Skeletal muscle tissue (tissue), 4 donors: Measurements from ENCODE around the gene KCNK4. TPM values are rescaled to one million over a fixed set of nuclear protein-coding genes. Genes with fewer than 3 reads are reported as not detected.
A peak's percentile ranks its signal among the peaks of the same experiment; 100 is the strongest.

Source experiments
- H3K27ac ChIP-seq: one replicate; pipeline ENCODE4 v1.7.0; 2013; ENCODE audit warnings: mild to moderate bottlenecking, low read depth, low read length, inconsistent platforms
- H3K27me3 ChIP-seq, 3 donors: one replicate each; pipeline ENCODE4 v1.7.0; 2013; ENCODE audit warnings: low read length in 3 of 3; ENCODE audit not compliant: control insufficient read depth in 3 of 3, insufficient read depth in 3 of 3
- H3K36me3 ChIP-seq, 3 donors: one replicate each; pipeline ENCODE4 v1.7.0; 2013; ENCODE audit warnings: low read length in 3 of 3; ENCODE audit not compliant: control insufficient read depth in 3 of 3, insufficient read depth in 3 of 3
- H3K4me1 ChIP-seq, 3 donors: one replicate each; pipeline ENCODE4 v1.7.0; 2013; ENCODE audit warnings: low read length in 3 of 3, mild to moderate bottlenecking in 3 of 3; ENCODE audit not compliant: control insufficient read depth in 3 of 3, insufficient read depth in 3 of 3
- H3K4me3 ChIP-seq, 3 donors: one replicate each; pipeline ENCODE4 v1.7.0; 2013; ENCODE audit warnings: low read length in 3 of 3
- H3K9ac ChIP-seq, 3 donors: one replicate each; pipeline ENCODE4 v1.7.0; 2013; ENCODE audit warnings: low read length in 3 of 3, mild to moderate bottlenecking in 3 of 3, moderate library complexity in 2 of 3, low read depth in 1 of 3
- H3K9me3 ChIP-seq, 3 donors: one replicate each; pipeline ENCODE4 v1.7.0; 2013; ENCODE audit warnings: low read length in 3 of 3; ENCODE audit not compliant: control insufficient read depth in 3 of 3
- total RNA-seq: library from RNA; depleted of rRNA; stranded (reverse); fragments of >200 nt; gene quantifications from one replicate; pipeline ENCODE4 v1.2.3, GENCODE V29; 2014
- donor health status: Osteomylitis.

KCNK4 gene
- total RNA-seq, 1 donor from 2014 or later: not detected

GRCh38 chr11:64289002-64289564, 2.0 kb upstream of the KCNK4 start:
- Histone ChIP-seq H3K4me1 (peaks cover 20 to 28% (median 26%) of the 10 kb centered on the region in 3 donors), H3K27ac (no peak overlapping the region), H3K9me3 (no peaks in the 10 kb centered on the region), H3K9ac (no peak overlapping the region), H3K36me3 (no peaks in the 10 kb centered on the region), H3K4me3 (no peak overlapping the region), H3K27me3 (peaks cover 34% of the 10 kb centered on the region in 3 donors)

DNA sequence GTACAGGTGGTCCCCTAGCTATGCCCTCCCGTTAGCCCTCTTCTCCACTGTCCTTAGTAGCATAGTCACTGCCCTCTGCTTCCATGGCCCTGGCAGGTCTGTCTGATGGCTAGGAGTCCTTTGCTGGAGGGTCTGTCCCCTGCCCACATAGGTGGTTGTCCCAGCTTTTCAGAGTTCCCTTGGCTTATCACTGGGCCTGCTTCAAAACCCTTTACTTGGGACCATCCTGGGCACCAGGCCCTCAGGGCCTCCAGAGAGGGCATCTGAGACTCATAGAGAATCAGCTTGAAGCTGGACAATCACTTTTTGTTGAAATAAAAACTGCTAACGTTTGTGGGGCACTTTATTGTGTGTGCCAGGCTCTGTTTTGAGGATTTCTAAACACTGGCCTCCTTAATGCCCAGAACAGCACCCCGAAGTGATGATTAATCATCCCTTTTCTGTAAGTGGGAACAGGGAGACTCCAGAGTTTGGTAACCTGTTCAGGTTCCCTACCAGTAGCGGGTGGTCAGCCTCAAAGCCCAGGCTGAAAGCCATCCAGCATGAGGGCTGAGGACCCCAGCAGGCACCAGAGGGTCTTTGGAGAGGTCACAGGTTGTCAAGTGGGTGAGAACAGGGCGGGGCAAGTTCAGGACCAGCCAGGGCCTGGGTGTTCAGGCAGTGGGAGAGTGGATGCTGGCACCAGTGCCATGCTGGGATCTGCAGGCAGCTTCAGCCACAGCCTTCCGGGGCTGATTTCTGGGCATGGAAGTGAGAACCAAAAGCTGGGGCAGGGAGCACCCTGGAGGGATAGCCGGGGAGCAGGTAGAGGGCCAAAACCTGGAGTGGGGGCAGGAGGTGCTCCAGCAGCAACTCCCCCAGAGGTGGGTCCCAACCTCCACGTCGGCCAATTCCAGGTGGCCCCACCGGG, 495 bp upstream of the KCNK4 start:
- Histone ChIP-seq H3K36me3 (no peaks in the 10 kb centered on the region), H3K27ac (no peak overlapping the region), H3K4me1 (peaks cover 18 to 25% (median 19%) of the 10 kb centered on the region in 3 donors), H3K27me3 (peaks cover 40 to 47% (median 45%) of the 10 kb centered on the region in 3 donors), H3K4me3 (no peak overlapping the region), H3K9ac (no peak overlapping the region), H3K9me3 (no peaks in the 10 kb centered on the region)

DNA sequence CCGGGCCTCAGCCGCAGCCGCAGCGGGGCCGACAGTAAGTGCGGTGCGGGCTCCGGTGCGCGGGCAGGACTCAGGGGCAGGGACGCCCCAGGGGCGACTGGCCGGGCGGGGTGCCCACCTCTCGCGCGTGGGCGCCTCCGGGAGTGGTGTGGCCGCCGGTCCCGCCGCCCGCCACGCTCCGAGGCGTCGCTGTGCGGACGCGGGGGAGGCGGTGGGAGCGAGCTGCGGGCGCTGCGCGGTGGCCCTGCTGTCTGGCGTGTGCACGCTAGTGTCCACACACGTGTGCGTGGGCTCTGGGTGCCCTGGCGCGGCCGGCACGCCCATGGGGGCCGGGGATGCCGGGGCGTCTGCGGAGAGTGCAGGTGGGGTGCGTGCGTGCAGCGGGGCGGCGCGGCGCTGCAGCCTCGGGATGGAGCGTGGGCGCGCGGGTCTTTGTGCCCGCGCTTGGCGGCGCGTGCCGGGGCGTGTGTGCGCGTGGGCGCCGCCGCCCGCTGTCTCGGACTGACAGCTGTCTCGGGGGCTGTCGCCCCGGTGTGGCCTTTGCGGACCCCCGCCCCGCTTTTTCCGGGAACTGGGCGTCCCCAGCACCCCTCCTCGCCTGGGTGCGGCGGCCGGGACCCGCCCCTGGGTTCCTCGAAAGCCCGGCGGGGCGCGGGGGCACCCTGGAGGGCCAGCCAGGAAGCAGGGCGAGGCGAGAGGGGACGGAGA, 804 bp downstream of the KCNK4 start:
- Histone ChIP-seq H3K9ac (peak overlapping the region in 1 of 3 donors; percentile 25), H3K9me3 (no peaks in the 10 kb centered on the region), H3K27ac (no peak overlapping the region), H3K36me3 (no peaks in the 10 kb centered on the region), H3K4me3 (peak overlapping the region in 2 of 3 donors; percentile 29 to 36), H3K27me3 (peaks cover 53 to 60% (median 58%) of the 10 kb centered on the region in 3 donors), H3K4me1 (peaks cover 7 to 14% (median 8%) of the 10 kb centered on the region in 3 donors)

GRCh38 chr11:64292460-64293254, 1.6 kb downstream of the KCNK4 start:
- peaks cover 61 to 68% (median 66%) of the 10 kb centered on the region in 3 donors for H3K27me3 ChIP-seq
- H3K27ac ChIP-seq: no peak overlapping the region
- H3K36me3 ChIP-seq: no peaks in the 10 kb centered on the region
- H3K9me3 ChIP-seq: no peaks in the 10 kb centered on the region
- peak overlapping the region in 1 of 3 donors; percentile 16 for H3K9ac ChIP-seq
- H3K4me1 ChIP-seq: peaks cover 4 to 6% (median 6%) of the 10 kb centered on the region in 3 donors
- peak overlapping the region in 2 of 3 donors; percentile 13 to 36 for H3K4me3 ChIP-seq

DNA sequence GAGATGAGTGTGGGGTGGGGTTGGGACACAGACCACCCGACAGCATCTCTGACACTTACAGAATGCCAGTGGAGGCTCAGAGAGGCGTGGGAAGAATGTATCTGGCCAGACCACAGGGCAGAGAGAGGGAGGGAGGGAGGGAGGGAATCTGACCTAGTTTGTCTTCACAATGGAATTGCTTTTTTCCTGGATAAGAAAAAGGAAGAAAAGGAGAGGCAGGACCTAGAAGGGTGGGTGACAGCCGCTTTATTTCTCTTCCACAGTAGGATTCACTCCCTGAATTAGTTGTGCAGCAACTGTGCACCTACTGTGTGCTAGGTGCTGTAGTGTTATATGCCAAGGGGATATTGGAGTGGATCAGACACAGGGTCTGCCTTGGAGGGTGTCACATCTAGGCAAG, 3.7 kb downstream of the KCNK4 start:
- Histone ChIP-seq H3K9me3 (no peaks in the 10 kb centered on the region), H3K36me3 (no peaks in the 10 kb centered on the region), H3K4me1 (peaks cover 12 to 14% (median 14%) of the 10 kb centered on the region in 3 donors), H3K27ac (no peak overlapping the region), H3K27me3 (peaks cover 82 to 87% (median 86%) of the 10 kb centered on the region in 3 donors), H3K4me3 (no peak overlapping the region), H3K9ac (no peak overlapping the region)

DNA sequence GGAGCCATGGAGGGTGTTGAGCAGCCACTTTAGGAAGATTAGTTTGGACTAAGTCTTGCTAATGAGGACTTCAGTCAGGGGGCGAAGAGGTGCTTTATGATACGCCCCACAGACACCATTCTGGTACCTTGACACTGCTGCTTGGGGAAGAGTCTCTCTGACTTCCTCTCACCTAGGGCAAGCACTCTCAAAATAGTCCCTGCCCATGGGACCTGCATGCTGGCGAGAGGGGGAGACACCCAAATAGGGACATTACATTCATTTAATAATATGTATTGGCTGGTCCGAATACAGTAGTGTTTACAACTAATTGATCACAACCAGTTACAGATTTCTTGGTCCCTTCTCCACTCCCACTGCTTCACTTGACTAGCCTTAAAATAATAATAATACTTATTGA, 4.7 kb downstream of the KCNK4 start:
- peaks cover 21 to 24% (median 24%) of the 10 kb centered on the region in 3 donors for H3K4me1 ChIP-seq
- H3K9ac ChIP-seq: no peak overlapping the region
- H3K36me3 ChIP-seq: no peaks in the 10 kb centered on the region
- H3K4me3 ChIP-seq: no peak overlapping the region
- H3K27me3 ChIP-seq: peaks cover 86 to 91% (median 90%) of the 10 kb centered on the region in 3 donors
- no peak overlapping the region for H3K27ac ChIP-seq
- H3K9me3 ChIP-seq: no peaks in the 10 kb centered on the region

- no peak overlapping the region for H3K27ac ChIP-seq
- no peaks in the 10 kb centered on the region for H3K36me3 ChIP-seq
- H3K27me3 ChIP-seq: peaks cover 83 to 88% (median 88%) of the 10 kb centered on the region in 3 donors
- H3K9me3 ChIP-seq: no peaks in the 10 kb centered on the region
- no peak overlapping the region for H3K9ac ChIP-seq
- peaks cover 24 to 26% (median 26%) of the 10 kb centered on the region in 3 donors for H3K4me1 ChIP-seq
- no peak overlapping the region for H3K4me3 ChIP-seq
Measured at GRCh38 chr11:64296236-64296635, 5.1 kb downstream of the KCNK4 start.

GRCh38 chr11:64296830-64297698, 6.0 kb downstream of the KCNK4 start:
- Histone ChIP-seq H3K27ac (no peak overlapping the region), H3K4me1 (peaks cover 20 to 26% (median 24%) of the 10 kb centered on the region in 3 donors), H3K27me3 (peaks cover 75 to 88% (median 87%) of the 10 kb centered on the region in 3 donors), H3K9me3 (no peaks in the 10 kb centered on the region), H3K9ac (no peak overlapping the region), H3K4me3 (no peak overlapping the region), H3K36me3 (no peaks in the 10 kb centered on the region)
